Stimulated activated naive CD4-positive, alpha-beta T cell (primary cell): ENCODE results near the gene CPED1.

Experiments
- DNase-seq, 6 experiments: peaks; one replicate each; lab custom pipeline; 2025; lab: John Stamatoyannopoulos, UW

The CPED1 gene

GRCh38 chr7:120988591-120989256 is at the start of gene CPED1:
CPED1 (plus strand) TSS chr7:120988711; CDS start chr7:120989622, 911 bp downstream.
- DNase-seq, result peak in 4 of 6 experiments; percentile 2 to 14 (median 3)

DNA sequence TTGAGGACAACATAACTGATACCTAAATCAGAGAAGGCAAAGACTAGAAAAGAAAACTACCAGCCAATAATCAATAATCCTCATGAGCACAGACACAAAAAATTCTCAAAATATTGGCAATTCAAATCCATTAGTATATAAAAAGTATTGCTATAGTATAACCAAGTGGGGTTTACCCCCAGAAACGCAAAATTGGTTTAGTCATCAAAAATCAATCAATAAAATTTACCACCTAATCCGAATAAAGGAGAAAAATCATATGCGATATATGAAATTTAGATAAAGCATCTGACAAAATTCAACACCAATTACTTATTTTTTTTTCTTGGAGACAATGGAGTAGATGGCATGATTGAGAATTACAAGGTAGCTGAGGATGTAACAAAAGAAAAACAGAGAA is 49.2 kb upstream of the CPED1 start:
- DNase-seq, result no peak

- DNase-seq, result peak in 1 of 6 experiments; percentile 8
These were observed 47.4 kb upstream of the CPED1 start for GRCh38 chr7:120941064-120941463.

- DNase-seq, result no peak
These were observed 46.7 kb upstream of the CPED1 start for GRCh38 chr7:120941856-120942255.

GRCh38 chr7:120942861-120943260 is 45.6 kb upstream of the CPED1 start:
- no peak for DNase-seq

DNA sequence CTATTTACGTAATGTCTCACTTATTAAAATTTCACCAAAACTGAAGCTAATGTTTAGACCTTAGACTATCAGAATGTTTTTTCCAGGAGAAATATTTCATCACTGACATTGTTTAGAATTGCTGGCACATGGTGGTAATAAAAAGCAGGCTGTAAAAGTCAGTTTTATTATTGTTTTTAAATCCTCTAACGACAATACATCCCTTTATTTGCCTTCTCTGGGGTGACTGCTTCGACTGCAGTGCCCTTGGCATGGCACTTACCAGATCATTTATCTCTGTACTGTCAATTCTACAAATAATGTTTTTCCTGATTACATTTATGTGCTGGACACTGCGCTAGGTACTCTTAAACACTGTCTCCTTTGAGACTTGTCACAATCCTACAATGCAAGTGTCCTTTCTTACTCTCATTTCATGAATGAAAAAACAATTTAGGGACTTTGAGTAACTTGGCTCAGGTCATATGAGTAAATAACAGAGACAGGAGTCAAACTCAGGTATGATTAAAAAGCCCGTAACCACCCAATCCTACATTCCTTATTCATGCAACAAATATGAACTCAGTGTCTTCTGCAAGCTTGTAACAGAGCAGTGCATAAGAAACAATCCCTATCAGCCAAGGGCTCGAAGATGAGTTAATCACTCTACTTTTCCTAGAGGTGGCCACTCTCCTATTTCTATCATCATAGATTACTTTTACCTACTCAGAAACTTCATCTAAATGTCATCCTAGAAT is 43.5 kb upstream of the CPED1 start:
- no peak for DNase-seq

- no peak for DNase-seq
These were observed 40.5 kb upstream of the CPED1 start for GRCh38 chr7:120947980-120948379.

GRCh38 chr7:120949393-120949911 is 39.1 kb upstream of the CPED1 start:
- DNase-seq, result no peak

- no peak for DNase-seq
These were observed 38.4 kb upstream of the CPED1 start for GRCh38 chr7:120949998-120950538.

DNA sequence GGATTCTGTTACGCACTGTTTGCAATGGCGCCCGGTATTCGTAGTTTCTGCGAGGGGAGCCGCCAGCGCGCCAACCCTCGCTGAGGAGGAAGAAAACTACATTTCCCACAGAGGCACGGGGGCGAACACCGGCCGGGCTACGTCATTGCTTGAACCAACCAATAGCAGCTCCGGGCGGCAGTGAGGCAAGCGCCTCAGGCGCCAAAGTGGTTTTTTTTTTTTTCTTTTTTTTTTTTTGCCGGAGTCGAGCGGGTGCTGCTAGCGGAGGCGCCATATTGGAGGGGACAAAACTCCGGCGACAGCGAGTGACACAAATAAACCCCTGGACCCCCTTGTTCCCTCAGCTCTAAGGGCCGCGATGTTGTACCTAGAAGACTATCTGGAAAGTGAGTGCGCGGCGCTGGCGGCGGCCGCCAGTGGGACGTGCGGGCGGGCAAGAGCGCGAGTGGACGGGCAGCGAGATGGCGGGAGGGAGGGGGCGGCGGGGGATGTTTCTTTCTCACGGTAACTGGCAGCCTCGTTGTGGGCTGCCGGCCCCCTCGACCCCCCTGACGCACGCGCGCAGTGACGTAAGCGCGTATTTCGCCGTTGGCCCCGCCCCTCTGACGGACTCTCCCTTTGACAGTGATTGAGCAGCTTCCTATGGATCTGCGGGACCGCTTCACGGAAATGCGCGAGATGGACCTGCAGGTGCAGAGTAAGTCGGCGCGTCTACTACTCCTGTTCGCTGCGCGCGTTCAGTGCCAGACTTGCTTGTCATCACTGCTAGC is 37.8 kb upstream of the CPED1 start, which contains the start of gene ING3:
Gene ING3 (plus strand): TSS at position 239 of the 770 bp plus-strand sequence. CDS start 120 bp downstream, at position 359.
- peak; percentile 96 to 100 (median 98) for DNase-seq

DNA sequence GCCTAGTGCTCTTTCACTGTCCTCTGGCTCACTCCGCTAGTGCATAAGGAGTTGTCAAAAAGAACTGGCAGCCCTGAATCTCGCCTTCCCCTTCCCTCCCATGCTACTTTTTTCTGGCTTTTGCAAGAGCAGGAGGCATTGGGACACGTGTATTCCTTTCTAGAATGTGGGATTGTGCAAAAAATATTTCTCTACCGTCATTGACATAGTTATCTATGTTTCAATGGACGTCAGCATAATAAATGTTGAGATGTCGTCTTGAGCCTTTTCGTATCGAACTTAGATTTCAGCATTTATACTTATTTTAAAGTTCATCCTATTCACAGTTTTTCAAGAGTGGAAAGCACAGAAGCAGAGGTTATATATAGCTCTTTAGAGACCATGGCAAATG is 37.2 kb upstream of the CPED1 start:
- no peak for DNase-seq

- DNase-seq, result no peak
These were observed 36.7 kb upstream of the CPED1 start for GRCh38 chr7:120951826-120952225.

GRCh38 chr7:120955577-120956149 is 32.8 kb upstream of the CPED1 start:
- DNase-seq, result no peak

DNA sequence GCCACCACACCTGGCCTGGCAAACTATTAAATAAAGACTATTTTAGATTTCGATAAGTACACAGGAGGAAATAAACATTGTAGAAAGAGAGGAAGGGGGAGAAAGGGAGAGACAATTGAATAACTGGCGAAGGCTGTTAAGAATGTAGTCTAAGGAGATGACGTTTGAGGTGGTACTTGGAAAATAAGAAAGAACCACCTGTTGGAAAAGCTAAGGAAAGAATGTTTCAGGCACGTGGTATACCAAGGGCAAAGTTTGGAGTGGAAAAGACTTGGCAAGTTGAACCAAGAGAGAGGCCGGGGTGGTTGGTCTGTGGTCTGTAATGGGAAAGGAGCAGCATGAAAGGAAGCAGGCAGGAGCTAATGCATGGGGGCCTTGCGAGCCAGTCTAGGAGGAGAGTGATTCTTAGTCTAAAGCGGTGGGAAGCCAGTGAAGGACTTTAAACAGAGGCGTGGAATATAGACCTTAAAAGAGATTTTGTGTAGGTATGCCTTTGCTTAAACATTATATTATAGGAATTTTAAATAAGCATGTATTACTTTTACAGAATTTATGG is 28.5 kb upstream of the CPED1 start:
- DNase-seq, result no peak

GRCh38 chr7:120960714-120961113 is 27.8 kb upstream of the CPED1 start:
- DNase-seq, result no peak

GRCh38 chr7:120961638-120962173 is 26.8 kb upstream of the CPED1 start:
- DNase-seq, result no peak

GRCh38 chr7:120964088-120964487 is 24.4 kb upstream of the CPED1 start:
- DNase-seq, result no peak

- no peak for DNase-seq
These were observed 21.6 kb upstream of the CPED1 start for GRCh38 chr7:120966961-120967360.

GRCh38 chr7:120973849-120974248 is 14.7 kb upstream of the CPED1 start:
- DNase-seq, result no peak

DNA sequence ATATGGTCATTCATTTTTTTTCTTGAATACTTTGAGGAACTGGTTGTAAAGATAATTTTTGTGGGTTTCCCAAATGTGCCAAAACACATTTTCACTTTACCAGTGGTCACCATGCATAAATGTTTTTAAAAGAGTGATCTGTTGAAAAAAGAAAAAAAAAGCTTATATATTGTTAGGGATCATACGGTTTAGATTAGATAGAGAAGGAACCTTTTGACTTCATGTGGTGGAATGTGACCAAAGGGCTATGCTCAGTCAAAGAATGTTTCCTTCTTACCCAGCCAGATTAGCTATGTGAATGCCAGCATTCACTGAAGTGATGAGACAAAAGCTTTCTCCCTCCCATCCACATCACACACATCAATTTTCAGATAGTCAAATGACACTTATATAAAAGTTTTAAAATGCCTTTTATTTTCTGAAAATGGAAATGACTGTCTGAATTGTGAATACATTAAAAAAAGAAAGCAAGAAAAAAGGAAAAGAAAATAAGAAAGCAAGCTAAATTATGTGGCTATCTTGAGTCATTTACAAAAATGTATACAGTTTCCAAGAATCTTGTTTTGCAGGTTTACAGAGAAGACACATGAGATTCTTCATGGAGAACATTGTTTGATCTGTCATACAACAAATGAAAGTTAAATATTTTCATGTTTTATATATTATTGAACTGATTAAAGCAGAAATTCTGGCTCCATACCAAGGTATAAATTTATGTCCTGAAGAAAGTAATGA is 8.6 kb upstream of the CPED1 start:
- no peak for DNase-seq
